ENCODE results near the gene MAP2K2.

DNA sequence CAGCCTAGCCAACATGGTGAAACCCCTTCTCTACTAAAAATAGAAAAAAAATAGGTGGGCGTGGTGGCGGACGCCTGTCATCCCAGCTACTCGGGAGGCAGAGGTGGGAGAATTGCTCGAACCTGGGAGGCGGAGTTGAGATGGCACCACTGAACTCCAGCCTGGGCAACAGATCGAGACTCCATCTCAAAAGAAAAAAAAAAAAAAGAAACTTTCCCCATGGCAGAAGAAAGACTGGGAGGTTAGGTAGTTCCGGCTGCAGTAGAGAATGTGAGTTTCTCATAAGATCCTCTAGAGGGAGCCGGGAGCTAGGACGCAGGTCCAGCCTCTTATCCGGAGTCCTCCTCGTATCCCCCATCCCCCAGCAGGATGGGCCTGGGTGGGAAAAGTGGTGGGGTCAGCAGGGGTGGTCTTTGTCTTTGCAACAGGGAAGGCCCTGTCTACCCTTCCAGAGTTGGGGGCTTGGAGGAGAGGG is 16.4 kb upstream of the MAP2K2 start:
- TF ChIP-seq POLR2A (conservative IDR thresholded peaks at IDR 0.05) (no peak), ELK1 (CRISPR knock-in tag; IDR thresholded peaks at IDR 0.05) (no peak), GATAD2A (IDR thresholded peaks at IDR 0.05) (no peak), USF1 (CRISPR knock-in tag; IDR thresholded peaks at IDR 0.05) (no peak)
- TF ChIP-seq, protein P1, sequence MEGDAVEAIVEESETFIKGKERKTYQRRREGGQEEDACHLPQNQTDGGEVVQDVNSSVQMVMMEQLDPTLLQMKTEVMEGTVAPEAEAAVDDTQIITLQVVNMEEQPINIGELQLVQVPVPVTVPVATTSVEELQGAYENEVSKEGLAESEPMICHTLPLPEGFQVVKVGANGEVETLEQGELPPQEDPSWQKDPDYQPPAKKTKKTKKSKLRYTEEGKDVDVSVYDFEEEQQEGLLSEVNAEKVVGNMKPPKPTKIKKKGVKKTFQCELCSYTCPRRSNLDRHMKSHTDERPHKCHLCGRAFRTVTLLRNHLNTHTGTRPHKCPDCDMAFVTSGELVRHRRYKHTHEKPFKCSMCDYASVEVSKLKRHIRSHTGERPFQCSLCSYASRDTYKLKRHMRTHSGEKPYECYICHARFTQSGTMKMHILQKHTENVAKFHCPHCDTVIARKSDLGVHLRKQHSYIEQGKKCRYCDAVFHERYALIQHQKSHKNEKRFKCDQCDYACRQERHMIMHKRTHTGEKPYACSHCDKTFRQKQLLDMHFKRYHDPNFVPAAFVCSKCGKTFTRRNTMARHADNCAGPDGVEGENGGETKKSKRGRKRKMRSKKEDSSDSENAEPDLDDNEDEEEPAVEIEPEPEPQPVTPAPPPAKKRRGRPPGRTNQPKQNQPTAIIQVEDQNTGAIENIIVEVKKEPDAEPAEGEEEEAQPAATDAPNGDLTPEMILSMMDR (IDR thresholded peaks at IDR 0.05 in 2 of 3, conservative IDR thresholded peaks at IDR 0.05 in 1 of 3; ENCODE audit: insufficient read depth in 2 of 3, low read depth in 1 of 3, low read length in 3 of 3) = peak; percentile 69 to 84 (median 80)
